Body of pancreas (tissue), 4 donors: ENCODE results near the gene MEN1. TPM values are rescaled to one million over a fixed set of nuclear protein-coding genes. Genes with fewer than 3 reads are reported as not detected.
A peak's percentile ranks its signal among the peaks of the same experiment; 100 is the strongest.

Source experiments
- ATAC-seq: fragments of 150-250 bp; one replicate; pipeline ENCODE4 v1.9.1; 2016
- DNase-seq, 4 donors: peaks; one replicate each; pipeline ENCODE4 v3.0.0-alpha.2; 2019
- H3K27ac ChIP-seq, 4 donors: fragments of 200-600 bp; sonication (generic); 1 replicate in 3 of 4; 2 replicates in 1 of 4; pipeline versions ENCODE4 v1.5.1 to v1.6.1; 2016 to 2019; ENCODE audit warnings: mild to moderate bottlenecking in 1 of 4, mixed read lengths in 1 of 4, moderate library complexity in 1 of 4
- H3K27me3 ChIP-seq, 2 donors: fragments of 200-600 bp; sonication (generic); one replicate each; pipeline ENCODE4 v1.6.0; 2016; ENCODE audit warnings: mild to moderate bottlenecking in 1 of 2
- H3K36me3 ChIP-seq, 2 donors: fragments of 200-600 bp; sonication (generic); replicated peaks in 1 of 2; 2 replicates each; pipeline ENCODE4 v1.5.1; 2016; ENCODE audit warnings: low read depth in 2 of 2; ENCODE audit not compliant: insufficient read depth in 1 of 2
- H3K4me1 ChIP-seq: fragments of 200-600 bp; sonication (generic); one replicate; pipeline ENCODE4 v1.6.0; 2016
- H3K4me3 ChIP-seq, 2 donors: fragments of 200-600 bp; sonication (generic); 1 replicate in 1 of 2; 2 replicates in 1 of 2; pipeline ENCODE4 v1.5.1; 2016 to 2019
- H3K9me3 ChIP-seq, 3 donors: fragments of 200-600 bp; sonication (generic); 1 replicate in 2 of 3; 2 replicates in 1 of 3; pipeline ENCODE4 v1.5.1; 2016
- POLR2A ChIP-seq, 3 donors: fragments of 450-650 bp; IDR thresholded peaks; one replicate each; pipeline ENCODE4 v1.6.1; 2016; ENCODE audit warnings: antibody characterized with exemption in 3 of 3, mild to moderate bottlenecking in 2 of 3
- WGBS, 2 donors: methylation state at CpG; one replicate each; pipeline ENCODE4 v1.1.5; 2017; 5-methylcytosine and 5-hydroxymethylcytosine counted together
- intact Hi-C: fragments of 100-400 bp; cut with DNase I; formaldehyde crosslinking; loops from one replicate; pipeline ENCODE4 v1.15.1; 2023
- total RNA-seq, 2 donors: library from RNA; depleted of rRNA; stranded (reverse); fragments of >200 nt; gene quantifications; one replicate each; pipeline ENCODE4 v1.1.0, GENCODE V29; 2016
- TF ChIP-seq, protein P1 (sequence below), 7 experiments: fragments of 450-650 bp in 4 of 7; fragments of 200-600 bp in 3 of 7; sonication (generic) in 3 of 7; IDR thresholded peaks; one replicate each; pipeline ENCODE4 v1.5.1; 2016 to 2019; ENCODE audit warnings: antibody characterized with exemption in 7 of 7

The MEN1 gene
- total RNA-seq, 2 donors from 2014 or later = 18.8 to 18.9 TPM

DNA sequence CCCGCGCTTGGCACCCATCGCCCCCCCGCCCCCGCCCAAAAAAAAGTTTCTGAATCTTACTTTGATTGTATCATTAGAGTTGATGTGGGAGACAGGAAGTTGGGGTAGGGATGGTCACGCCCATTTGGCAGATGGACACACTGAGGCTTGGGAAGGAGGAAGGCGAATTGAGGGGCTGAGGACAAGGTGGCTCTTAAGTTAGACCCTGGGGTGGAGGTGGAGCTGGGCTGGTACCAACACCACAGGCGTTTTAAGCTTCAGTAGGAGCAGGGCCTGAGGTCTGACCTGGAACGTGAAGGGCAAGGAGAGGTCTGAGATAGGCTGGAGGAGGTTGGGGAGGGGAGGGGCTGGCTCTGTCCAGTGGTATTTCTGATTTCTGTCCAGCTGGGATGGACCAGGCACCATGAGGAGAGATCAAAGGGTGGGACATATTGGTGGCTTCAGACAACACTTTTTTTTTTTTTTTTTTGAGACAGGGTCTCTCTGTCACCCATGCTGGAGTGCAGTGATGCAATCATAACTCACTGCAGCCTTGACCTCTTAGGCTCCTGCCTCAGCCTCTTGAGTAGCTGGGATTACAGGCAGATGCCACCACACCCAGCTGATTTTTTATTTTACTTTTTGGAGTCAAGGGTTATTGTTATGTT is 34.9 kb upstream of the MEN1 start:
- 11% methylated on average over 9 of the region's 9 CpGs for WGBS, 2 donors
- H3K9me3 ChIP-seq = no peaks in the 10 kb centered on the region
- H3K4me1 ChIP-seq = peaks cover 52% of the 10 kb centered on the region
- H3K4me3 ChIP-seq = peak overlapping the region; percentile 38 to 65
- ATAC-seq (no peak), DNase-seq (no peak)
- TF ChIP-seq, protein P1, sequence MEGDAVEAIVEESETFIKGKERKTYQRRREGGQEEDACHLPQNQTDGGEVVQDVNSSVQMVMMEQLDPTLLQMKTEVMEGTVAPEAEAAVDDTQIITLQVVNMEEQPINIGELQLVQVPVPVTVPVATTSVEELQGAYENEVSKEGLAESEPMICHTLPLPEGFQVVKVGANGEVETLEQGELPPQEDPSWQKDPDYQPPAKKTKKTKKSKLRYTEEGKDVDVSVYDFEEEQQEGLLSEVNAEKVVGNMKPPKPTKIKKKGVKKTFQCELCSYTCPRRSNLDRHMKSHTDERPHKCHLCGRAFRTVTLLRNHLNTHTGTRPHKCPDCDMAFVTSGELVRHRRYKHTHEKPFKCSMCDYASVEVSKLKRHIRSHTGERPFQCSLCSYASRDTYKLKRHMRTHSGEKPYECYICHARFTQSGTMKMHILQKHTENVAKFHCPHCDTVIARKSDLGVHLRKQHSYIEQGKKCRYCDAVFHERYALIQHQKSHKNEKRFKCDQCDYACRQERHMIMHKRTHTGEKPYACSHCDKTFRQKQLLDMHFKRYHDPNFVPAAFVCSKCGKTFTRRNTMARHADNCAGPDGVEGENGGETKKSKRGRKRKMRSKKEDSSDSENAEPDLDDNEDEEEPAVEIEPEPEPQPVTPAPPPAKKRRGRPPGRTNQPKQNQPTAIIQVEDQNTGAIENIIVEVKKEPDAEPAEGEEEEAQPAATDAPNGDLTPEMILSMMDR (IDR thresholded peaks at IDR 0.05) = no peak
- no peak for TF ChIP-seq POLR2A (IDR thresholded peaks at IDR 0.05)
- peak overlapping the region; percentile 63 to 93 (median 87) for H3K27ac ChIP-seq
- H3K27me3 ChIP-seq = no peaks in the 10 kb centered on the region
- intact Hi-C loops = loop anchor here (5.0 kb wide), 1 partner anchor 52 kb away; no protein-coding TSS in a partner anchor
- H3K36me3 ChIP-seq = no peaks in the 10 kb centered on the region

DNA sequence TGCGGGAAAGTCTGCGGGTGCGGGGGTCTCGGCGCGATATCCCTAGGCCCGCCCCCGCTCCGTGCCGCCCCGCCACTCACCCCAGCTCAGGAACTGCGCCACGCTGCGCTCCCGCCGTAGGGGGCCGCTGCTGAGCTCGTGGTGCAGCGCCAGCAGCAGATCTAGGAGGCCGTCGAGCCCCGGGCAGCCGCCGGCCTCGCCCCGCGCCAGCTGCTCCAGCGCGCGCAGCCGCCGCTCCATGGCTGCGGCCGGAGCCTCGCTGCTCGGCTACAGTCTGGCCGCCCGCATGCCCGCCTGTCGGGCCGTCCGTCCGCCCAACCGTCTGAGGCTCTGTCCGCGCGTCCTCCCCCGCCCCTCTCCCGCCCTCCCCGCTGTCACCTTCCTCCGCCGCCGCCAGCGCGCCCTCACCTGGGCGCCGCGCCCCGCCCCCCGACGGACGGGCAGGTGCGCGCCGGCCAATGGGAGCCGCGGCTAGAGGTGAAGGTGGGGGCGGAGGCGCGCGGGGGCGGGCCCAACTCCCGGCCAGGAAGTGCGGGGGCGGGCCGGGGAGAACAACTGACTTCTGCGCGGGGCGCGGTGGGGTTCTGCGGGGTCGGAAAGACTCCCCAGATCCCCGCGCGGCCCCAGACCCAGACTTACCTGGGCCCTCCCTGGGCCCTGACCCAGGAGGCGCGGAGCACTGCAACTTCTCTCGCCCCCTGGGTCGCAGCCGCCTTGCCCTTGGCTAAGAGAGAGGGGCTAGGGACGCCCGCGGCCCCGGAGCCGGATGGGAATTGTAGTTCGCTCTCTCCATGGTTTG is 34.2 kb upstream of the MEN1 start, which contains the start of gene CDC42BPG:
Gene CDC42BPG (minus strand): TSS at position 324 of the 799 bp plus-strand sequence. CDS start 84 bp downstream, at position 240.
- H3K36me3 ChIP-seq = peaks cover 0 to 2% of the 10 kb centered on the region in 2 donors
- no peaks in the 10 kb centered on the region for H3K9me3 ChIP-seq
- peak; percentile 83 for ATAC-seq
- peak within 1 kb of the TSS; percentile 38 to 65 for H3K4me3 ChIP-seq
- peak; percentile 92 to 96 (median 93) for DNase-seq
- TF ChIP-seq, protein P1 (IDR thresholded peaks at IDR 0.05) = peak; percentile 42 to 77 (median 60)
- TF ChIP-seq POLR2A (IDR thresholded peaks at IDR 0.05) = peak; percentile 50 to 88 (median 51)
- H3K4me1 ChIP-seq = peaks cover 52% of the 10 kb centered on the region
- peak within 1 kb of the TSS; percentile 63 to 93 (median 87) for H3K27ac ChIP-seq
- H3K27me3 ChIP-seq = no peaks in the 10 kb centered on the region
- 0 to 2% methylated on average over 10 to 60 of the region's 96 CpGs for WGBS, 2 donors
- intact Hi-C loops = loop anchor here (5.0 kb wide), 1 partner anchor 53 kb away; no protein-coding TSS in a partner anchor

DNA sequence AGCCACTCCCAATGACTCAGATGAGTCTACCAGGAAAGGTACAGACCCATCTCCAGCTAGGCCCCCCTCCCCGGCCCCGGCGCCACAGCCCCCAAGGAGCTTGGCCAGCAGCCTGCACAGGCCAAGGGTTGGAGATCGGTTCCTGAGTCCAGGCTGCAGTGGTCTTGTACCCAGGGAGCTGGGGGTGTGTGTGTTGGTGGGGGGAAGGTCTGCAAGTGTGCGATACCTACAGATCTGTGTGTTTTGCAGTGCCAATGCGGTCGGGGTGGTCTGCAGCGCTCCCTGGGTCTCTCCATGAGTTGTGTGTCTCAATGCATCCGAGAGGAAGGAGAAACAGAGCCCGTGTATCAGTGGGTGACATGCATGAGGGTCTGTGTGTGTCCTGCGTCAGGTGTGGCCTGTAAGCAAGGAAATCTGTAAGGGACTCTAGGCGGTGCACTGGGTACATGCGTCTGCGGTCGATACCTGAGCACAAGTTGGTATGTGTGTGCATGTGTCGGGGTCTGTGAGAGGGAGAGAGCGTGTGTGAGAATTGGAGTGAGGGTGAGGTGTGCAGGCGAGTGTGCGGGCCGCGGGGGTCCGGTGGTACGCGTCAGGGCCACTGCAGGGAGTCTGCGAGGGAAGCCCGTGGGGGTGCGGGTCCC is 33.5 kb upstream of the MEN1 start:
- DNase-seq (peak in 2 of 4 donors; percentile 37 to 40), ATAC-seq (peak; percentile 2)
- H3K9me3 ChIP-seq = no peaks in the 10 kb centered on the region
- H3K36me3 ChIP-seq = peaks cover 0 to 7% of the 10 kb centered on the region in 2 donors
- no peak for TF ChIP-seq POLR2A (IDR thresholded peaks at IDR 0.05)
- TF ChIP-seq, protein P1 (IDR thresholded peaks at IDR 0.05) = no peak
- peak overlapping the region in 1 of 2 donors; percentile 38 for H3K4me3 ChIP-seq
- peak overlapping the region; percentile 63 to 93 (median 87) for H3K27ac ChIP-seq
- intact Hi-C loops = no loop called here
- H3K4me1 ChIP-seq = peaks cover 46% of the 10 kb centered on the region
- WGBS, 2 donors = 4 to 16% methylated on average over 12 to 27 of the region's 27 CpGs
- no peaks in the 10 kb centered on the region for H3K27me3 ChIP-seq

DNA sequence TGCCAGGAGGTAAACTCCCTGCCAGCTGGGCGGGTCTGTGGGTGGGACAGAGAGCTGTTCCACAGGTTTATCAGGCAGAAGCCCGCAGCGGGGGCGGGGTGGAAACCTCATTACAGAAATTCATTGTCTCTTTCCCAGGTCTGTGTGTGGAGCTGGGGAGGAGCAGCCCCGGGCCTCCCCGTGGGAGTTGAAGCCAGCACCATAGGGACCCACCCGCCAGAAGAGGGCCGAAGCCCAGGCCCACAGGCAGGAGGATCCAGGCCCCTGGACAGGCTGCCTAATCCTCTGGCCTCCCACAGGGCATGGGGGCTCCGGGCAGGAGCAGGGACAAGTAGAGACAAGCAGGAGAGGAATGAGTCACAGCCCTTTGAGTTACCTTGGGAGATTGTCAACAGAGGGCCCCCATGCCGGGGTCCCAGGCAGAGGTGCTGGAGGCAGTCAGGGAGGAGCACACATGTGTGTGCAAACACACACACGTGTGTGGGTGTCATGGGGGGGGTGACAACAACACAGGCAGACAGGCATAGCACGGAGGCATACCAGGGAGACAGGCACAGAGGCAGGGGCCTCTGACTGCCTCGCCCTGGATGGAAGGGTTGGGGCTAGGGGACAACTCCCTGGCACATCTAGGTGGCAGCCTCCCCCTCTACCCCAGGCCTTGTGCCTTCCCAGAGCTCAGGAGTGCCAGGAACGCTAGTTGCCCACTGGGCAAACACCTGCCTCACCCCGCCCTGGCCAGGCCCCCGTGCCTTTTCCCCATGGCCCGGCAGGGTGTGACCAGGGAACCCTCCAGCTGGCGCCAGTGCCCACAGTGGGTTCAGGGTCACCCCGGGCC is 32.7 kb upstream of the MEN1 start:
- DNase-seq (peak; percentile 85 to 96 (median 89)), ATAC-seq (peak; percentile 54)
- H3K36me3 ChIP-seq = peaks cover 0 to 13% of the 10 kb centered on the region in 2 donors
- peak overlapping the region; percentile 63 to 93 (median 87) for H3K27ac ChIP-seq
- WGBS, 2 donors = 22 to 34% methylated on average over 9 to 16 of the region's 19 CpGs
- H3K4me3 ChIP-seq = no peak overlapping the region
- intact Hi-C loops = no loop called here
- no peaks in the 10 kb centered on the region for H3K9me3 ChIP-seq
- peaks cover 39% of the 10 kb centered on the region for H3K4me1 ChIP-seq
- H3K27me3 ChIP-seq = no peaks in the 10 kb centered on the region
- TF ChIP-seq, protein P1 (IDR thresholded peaks at IDR 0.05) = peak in 1 of 7 experiments; percentile 16
- TF ChIP-seq POLR2A (IDR thresholded peaks at IDR 0.05) = no peak
